ENCODE measurements around the gene ZNF234.

ZNF234 gene

DNA sequence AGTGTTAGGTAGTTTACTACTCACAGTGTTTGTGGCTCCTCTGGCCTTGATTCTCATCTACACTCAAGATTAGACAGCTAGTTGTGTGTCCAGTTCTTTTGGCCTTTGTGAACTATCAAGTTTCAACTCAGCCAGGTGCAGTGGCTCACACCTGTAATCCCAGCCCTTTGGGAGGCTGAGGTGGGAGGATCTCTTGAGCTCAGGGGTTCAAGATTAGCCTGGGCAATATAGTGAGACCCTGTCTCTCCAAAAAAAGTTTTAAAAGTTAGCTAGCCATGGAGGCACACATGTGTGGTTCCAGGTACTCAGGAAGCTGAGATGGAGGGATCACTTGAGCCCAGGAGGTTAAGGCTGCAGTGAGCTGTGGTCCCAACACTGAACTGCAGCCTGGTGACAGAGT is 39.6 kb downstream of the ZNF234 start (continued):
- TF ChIP-seq, protein P1, sequence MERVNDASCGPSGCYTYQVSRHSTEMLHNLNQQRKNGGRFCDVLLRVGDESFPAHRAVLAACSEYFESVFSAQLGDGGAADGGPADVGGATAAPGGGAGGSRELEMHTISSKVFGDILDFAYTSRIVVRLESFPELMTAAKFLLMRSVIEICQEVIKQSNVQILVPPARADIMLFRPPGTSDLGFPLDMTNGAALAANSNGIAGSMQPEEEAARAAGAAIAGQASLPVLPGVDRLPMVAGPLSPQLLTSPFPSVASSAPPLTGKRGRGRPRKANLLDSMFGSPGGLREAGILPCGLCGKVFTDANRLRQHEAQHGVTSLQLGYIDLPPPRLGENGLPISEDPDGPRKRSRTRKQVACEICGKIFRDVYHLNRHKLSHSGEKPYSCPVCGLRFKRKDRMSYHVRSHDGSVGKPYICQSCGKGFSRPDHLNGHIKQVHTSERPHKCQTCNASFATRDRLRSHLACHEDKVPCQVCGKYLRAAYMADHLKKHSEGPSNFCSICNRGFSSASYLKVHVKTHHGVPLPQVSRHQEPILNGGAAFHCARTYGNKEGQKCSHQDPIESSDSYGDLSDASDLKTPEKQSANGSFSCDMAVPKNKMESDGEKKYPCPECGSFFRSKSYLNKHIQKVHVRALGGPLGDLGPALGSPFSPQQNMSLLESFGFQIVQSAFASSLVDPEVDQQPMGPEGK (CRISPR knock-in tag; IDR thresholded peaks at IDR 0.05; ENCODE audit: borderline replicate concordance) = no peak
- no peak for TF ChIP-seq GLIS3 (CRISPR knock-in tag; IDR thresholded peaks at IDR 0.05)
- TF ChIP-seq CSDC2 (CRISPR knock-in tag; IDR thresholded peaks at IDR 0.05) = no peak

DNA sequence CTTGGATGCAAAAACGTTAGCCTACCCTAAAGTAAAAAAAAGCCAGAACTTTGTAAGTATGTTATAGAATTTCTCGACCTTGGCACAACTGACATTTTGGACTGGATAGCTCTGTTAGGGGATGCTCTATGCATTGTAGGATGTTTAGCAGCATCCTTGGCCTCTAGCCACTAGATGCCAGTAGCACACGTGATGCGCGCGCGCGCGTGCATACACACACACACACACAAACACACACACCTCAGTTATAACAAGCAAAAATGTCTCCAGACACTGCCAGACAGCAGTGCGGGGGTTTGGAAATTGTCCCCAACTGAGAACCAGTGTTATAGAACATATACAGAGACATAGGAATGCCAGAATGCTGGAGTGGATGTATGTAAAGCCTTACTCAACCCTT is 40.8 kb downstream of the ZNF234 start:
- TF ChIP-seq, protein P2, sequence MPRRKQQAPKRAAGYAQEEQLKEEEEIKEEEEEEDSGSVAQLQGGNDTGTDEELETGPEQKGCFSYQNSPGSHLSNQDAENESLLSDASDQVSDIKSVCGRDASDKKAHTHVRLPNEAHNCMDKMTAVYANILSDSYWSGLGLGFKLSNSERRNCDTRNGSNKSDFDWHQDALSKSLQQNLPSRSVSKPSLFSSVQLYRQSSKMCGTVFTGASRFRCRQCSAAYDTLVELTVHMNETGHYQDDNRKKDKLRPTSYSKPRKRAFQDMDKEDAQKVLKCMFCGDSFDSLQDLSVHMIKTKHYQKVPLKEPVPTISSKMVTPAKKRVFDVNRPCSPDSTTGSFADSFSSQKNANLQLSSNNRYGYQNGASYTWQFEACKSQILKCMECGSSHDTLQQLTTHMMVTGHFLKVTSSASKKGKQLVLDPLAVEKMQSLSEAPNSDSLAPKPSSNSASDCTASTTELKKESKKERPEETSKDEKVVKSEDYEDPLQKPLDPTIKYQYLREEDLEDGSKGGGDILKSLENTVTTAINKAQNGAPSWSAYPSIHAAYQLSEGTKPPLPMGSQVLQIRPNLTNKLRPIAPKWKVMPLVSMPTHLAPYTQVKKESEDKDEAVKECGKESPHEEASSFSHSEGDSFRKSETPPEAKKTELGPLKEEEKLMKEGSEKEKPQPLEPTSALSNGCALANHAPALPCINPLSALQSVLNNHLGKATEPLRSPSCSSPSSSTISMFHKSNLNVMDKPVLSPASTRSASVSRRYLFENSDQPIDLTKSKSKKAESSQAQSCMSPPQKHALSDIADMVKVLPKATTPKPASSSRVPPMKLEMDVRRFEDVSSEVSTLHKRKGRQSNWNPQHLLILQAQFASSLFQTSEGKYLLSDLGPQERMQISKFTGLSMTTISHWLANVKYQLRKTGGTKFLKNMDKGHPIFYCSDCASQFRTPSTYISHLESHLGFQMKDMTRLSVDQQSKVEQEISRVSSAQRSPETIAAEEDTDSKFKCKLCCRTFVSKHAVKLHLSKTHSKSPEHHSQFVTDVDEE (CRISPR knock-in tag; IDR thresholded peaks at IDR 0.05) = no peak
- TF ChIP-seq CSDC2 (CRISPR knock-in tag; IDR thresholded peaks at IDR 0.05) = no peak
- no peak for TF ChIP-seq ARNTL (CRISPR knock-in tag; IDR thresholded peaks at IDR 0.05; ENCODE audit: borderline replicate concordance, low read depth)
- TF ChIP-seq ISL1 (CRISPR knock-in tag; IDR thresholded peaks at IDR 0.05) = no peak

DNA sequence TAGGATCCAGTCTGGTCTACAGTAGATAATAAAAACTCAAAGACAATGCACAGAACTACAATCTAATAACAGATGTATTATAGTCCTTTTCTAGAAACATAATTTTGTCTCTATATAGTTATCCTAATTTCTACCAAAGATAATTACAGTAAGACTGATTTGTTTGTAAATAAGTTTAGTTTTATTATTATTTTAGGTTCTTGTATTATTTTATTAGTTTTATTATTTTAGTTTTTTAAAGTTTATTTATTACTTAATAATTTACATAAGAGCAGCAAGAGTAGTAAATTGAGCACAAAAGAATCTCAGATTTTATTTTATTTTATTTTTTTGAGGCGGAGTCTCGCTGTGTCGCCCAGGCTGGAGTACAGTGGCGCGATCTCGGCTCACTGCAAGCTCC is 48.7 kb downstream of the ZNF234 start:
- no peak for ATAC-seq
- TF ChIP-seq RARB (CRISPR knock-in tag; IDR thresholded peaks at IDR 0.05) (no peak), SNAI2 (CRISPR knock-in tag; IDR thresholded peaks at IDR 0.05) (no peak), ESRRG (CRISPR knock-in tag; IDR thresholded peaks at IDR 0.05) (no peak), ZFP30 (CRISPR knock-in tag; IDR thresholded peaks at IDR 0.05) (no peak), PPARA (CRISPR knock-in tag; IDR thresholded peaks at IDR 0.05; ENCODE audit: borderline replicate concordance) (no peak), GLIS3 (CRISPR knock-in tag; IDR thresholded peaks at IDR 0.05) (no peak), BACH2 (CRISPR knock-in tag; IDR thresholded peaks at IDR 0.05; ENCODE audit: borderline replicate concordance) (no peak), ISL1 (CRISPR knock-in tag; IDR thresholded peaks at IDR 0.05) (no peak), ZNF565 (CRISPR knock-in tag; conservative IDR thresholded peaks at IDR 0.05; ENCODE audit: low read depth) (no peak)
- TF ChIP-seq, protein P2 (CRISPR knock-in tag; IDR thresholded peaks at IDR 0.05) = no peak
- TF ChIP-seq, protein P3, sequence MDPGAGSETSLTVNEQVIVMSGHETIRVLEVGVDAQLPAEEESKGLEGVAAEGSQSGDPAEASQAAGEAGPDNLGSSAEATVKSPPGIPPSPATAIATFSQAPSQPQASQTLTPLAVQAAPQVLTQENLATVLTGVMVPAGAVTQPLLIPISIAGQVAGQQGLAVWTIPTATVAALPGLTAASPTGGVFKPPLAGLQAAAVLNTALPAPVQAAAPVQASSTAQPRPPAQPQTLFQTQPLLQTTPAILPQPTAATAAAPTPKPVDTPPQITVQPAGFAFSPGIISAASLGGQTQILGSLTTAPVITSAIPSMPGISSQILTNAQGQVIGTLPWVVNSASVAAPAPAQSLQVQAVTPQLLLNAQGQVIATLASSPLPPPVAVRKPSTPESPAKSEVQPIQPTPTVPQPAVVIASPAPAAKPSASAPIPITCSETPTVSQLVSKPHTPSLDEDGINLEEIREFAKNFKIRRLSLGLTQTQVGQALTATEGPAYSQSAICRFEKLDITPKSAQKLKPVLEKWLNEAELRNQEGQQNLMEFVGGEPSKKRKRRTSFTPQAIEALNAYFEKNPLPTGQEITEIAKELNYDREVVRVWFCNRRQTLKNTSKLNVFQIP (CRISPR knock-in tag; IDR thresholded peaks at IDR 0.05; ENCODE audit: borderline replicate concordance, low read depth) = no peak
- TF ChIP-seq, protein P4, sequence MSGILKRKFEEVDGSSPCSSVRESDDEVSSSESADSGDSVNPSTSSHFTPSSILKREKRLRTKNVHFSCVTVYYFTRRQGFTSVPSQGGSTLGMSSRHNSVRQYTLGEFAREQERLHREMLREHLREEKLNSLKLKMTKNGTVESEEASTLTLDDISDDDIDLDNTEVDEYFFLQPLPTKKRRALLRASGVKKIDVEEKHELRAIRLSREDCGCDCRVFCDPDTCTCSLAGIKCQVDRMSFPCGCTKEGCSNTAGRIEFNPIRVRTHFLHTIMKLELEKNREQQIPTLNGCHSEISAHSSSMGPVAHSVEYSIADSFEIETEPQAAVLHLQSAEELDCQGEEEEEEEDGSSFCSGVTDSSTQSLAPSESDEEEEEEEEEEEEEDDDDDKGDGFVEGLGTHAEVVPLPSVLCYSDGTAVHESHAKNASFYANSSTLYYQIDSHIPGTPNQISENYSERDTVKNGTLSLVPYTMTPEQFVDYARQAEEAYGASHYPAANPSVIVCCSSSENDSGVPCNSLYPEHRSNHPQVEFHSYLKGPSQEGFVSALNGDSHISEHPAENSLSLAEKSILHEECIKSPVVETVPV (CRISPR knock-in tag; IDR thresholded peaks at IDR 0.05) = no peak

More for the DNA sequence above, 40.8 kb downstream of the ZNF234 start:
- ATAC-seq = no peak

DNA sequence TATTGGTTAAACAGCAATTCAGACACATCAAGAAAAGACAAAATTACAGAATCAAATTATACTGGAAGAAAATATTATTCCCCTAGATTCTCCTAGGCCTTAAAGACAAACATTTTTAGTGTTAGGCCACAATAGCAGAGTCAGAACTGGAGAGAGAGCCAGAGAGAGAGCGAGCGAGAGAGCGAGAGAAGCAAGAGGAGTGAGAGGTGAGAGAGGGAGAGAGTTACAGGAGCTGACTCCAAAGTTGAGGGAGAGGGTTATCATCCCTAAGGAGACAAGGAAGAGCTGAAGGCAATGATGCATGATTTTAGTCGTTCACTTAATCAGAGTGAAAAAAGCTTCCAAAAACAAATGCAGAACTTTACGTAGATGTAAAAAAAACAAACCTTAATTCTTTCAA is 50.8 kb downstream of the ZNF234 start:
- TF ChIP-seq RARB (CRISPR knock-in tag; IDR thresholded peaks at IDR 0.05) (no peak), ISL1 (CRISPR knock-in tag; IDR thresholded peaks at IDR 0.05) (no peak), ZC3H10 (CRISPR knock-in tag; IDR thresholded peaks at IDR 0.05) (no peak), SNAI2 (CRISPR knock-in tag; IDR thresholded peaks at IDR 0.05) (no peak), ZNF70 (CRISPR knock-in tag; IDR thresholded peaks at IDR 0.05) (no peak), CSDC2 (CRISPR knock-in tag; IDR thresholded peaks at IDR 0.05) (no peak), BACH2 (CRISPR knock-in tag; IDR thresholded peaks at IDR 0.05; ENCODE audit: borderline replicate concordance) (no peak), ZFP30 (CRISPR knock-in tag; IDR thresholded peaks at IDR 0.05) (no peak), GLIS3 (CRISPR knock-in tag; IDR thresholded peaks at IDR 0.05) (no peak)
- TF ChIP-seq, protein P5, sequence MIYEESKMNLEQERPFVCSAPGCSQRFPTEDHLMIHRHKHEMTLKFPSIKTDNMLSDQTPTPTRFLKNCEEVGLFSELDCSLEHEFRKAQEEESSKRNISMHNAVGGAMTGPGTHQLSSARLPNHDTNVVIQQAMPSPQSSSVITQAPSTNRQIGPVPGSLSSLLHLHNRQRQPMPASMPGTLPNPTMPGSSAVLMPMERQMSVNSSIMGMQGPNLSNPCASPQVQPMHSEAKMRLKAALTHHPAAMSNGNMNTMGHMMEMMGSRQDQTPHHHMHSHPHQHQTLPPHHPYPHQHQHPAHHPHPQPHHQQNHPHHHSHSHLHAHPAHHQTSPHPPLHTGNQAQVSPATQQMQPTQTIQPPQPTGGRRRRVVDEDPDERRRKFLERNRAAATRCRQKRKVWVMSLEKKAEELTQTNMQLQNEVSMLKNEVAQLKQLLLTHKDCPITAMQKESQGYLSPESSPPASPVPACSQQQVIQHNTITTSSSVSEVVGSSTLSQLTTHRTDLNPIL (CRISPR knock-in tag; IDR thresholded peaks at IDR 0.05; ENCODE audit: low read depth) = no peak
- TF ChIP-seq, protein P3 (CRISPR knock-in tag; IDR thresholded peaks at IDR 0.05; ENCODE audit: borderline replicate concordance, low read depth) = no peak
- TF ChIP-seq, protein P4 (CRISPR knock-in tag; IDR thresholded peaks at IDR 0.05) = no peak
- ATAC-seq = no peak

Data from SK-N-SH treated with all-trans-retinoic acid at 6 μM for 48 hours (cell line).